ENCODE results near the gene SYNGAP1.
"Not testable (repeated sequence)": the region's sequence is repeated elsewhere in the genome, so short reads cannot be mapped to it uniquely, and the experiment has no call there.

The SYNGAP1 gene

GRCh38 chr6:33440649-33441309 lies 20.9 kb downstream of the SYNGAP1 start:
- no peak for DNase-seq

- no peak for DNase-seq
Measured at GRCh38 chr6:33441457-33441856, 21.6 kb downstream of the SYNGAP1 start.

GRCh38 chr6:33442283-33442682 lies 22.4 kb downstream of the SYNGAP1 start:
- no peak for DNase-seq

GRCh38 chr6:33443025-33443424 lies 23.2 kb downstream of the SYNGAP1 start:
- DNase-seq: no peak

GRCh38 chr6:33443619-33444504 lies 24.0 kb downstream of the SYNGAP1 start:
- DNase-seq: no peak

GRCh38 chr6:33445119-33445603 lies 25.3 kb downstream of the SYNGAP1 start:
- DNase-seq: no peak

- DNase-seq: no peak
Measured at GRCh38 chr6:33446356-33446755, 26.5 kb downstream of the SYNGAP1 start.

GRCh38 chr6:33450434-33450833 lies 30.6 kb downstream of the SYNGAP1 start:
- no peak for DNase-seq

GRCh38 chr6:33451606-33452005 lies 31.7 kb downstream of the SYNGAP1 start:
- no peak for DNase-seq

- DNase-seq: no peak
Measured at GRCh38 chr6:33452496-33452895, 32.6 kb downstream of the SYNGAP1 start.

- no peak for DNase-seq
Measured at GRCh38 chr6:33453393-33454008, 33.6 kb downstream of the SYNGAP1 start.

GRCh38 chr6:33454009-33454946 lies 34.4 kb downstream of the SYNGAP1 start, which contains the start of gene ZBTB9:
ZBTB9 (plus strand) TSS chr6:33454576; CDS start chr6:33455101, 525 bp downstream.
- DNase-seq: peak; percentile 95

- DNase-seq: no peak
Measured at GRCh38 chr6:33455051-33455450, 35.2 kb downstream of the SYNGAP1 start.

GRCh38 chr6:33456156-33456555 lies 36.3 kb downstream of the SYNGAP1 start:
- DNase-seq: no peak

- DNase-seq: no peak
Measured at GRCh38 chr6:33458676-33459075, 38.8 kb downstream of the SYNGAP1 start.

GRCh38 chr6:33459226-33459625 lies 39.4 kb downstream of the SYNGAP1 start:
- DNase-seq: no peak

- DNase-seq: no peak
Measured at GRCh38 chr6:33466075-33466735, 46.3 kb downstream of the SYNGAP1 start.

- no peak for DNase-seq
Measured at GRCh38 chr6:33467091-33467490, 47.2 kb downstream of the SYNGAP1 start.

- no peak for DNase-seq
Measured at GRCh38 chr6:33469661-33470060, 49.8 kb downstream of the SYNGAP1 start.

- no peak for DNase-seq
Measured at GRCh38 chr6:33477864-33478263, 58.0 kb downstream of the SYNGAP1 start.

GRCh38 chr6:33481192-33481591 lies 61.3 kb downstream of the SYNGAP1 start:
- DNase-seq: no peak

GRCh38 chr6:33482620-33483019 lies 62.8 kb downstream of the SYNGAP1 start:
- not testable (repeated sequence) for DNase-seq

All from activated CD4-positive, alpha-beta T cell treated with anti-CD3 and anti-CD28 coated beads for 48 hours (primary cell).